GM12892 (cell line): ENCODE data around the gene METTL22.

Experiments used
- POLR2A ChIP-seq: IDR thresholded peaks from 2 replicates; pipeline ENCODE4 v1.6.1; 2011; ENCODE audit warnings: low read depth, low read length, control low read depth
- POLR2AphosphoS5 ChIP-seq: IDR thresholded peaks from 2 replicates; pipeline ENCODE4 v1.6.1; 2011; ENCODE audit warnings: low read depth, low read length, control low read depth

DNA sequence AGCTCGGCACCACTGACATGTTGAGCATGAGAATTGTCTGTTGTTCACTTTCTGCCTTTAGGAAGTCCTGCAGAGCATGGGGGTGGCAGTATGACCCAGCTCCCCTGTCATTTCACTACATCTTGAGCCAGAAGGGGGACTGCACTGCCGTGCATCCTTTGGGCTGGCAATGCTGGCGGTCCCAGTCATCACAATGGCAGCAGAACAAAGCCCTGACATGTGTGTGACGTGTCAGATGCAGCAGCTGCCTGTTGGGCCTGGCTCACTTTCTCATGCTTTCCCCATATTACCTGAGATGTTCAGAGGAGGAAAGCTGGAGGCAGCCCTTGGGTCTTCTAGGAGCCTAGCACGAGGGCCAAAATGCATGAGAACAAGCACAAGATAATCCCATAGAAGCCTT is 46.6 kb downstream of the METTL22 start:
- TF ChIP-seq POLR2A: no peak
- TF ChIP-seq POLR2AphosphoS5: no peak
